Measurements from ENCODE around the gene RTN4R.

GRCh38 chr22:20243537-20244249 lies 24.4 kb downstream of the RTN4R start:
- no peak for TF ChIP-seq CTCF (IDR thresholded peaks at IDR 0.05 in 4 of 5, conservative IDR thresholded peaks at IDR 0.05 in 1 of 5)
- TF ChIP-seq POLR2A (IDR thresholded peaks at IDR 0.05), result no peak
